Panc1 (cell line): ENCODE data around the gene NLRP10. TPM values are rescaled to one million over a fixed set of nuclear protein-coding genes. Genes with fewer than 3 reads are reported as not detected.

Source experiments
- ATAC-seq: fragments of 200-7000 bp; cut with Tn5 transposase; 2 replicates; pipeline ENCODE4 v1.9.1; 2020; ENCODE audit warnings: mild to moderate bottlenecking, moderate library complexity
- BruUV-seq: library from RNA; stranded (reverse); fragments of 400-500 nt; replicated peaks from 2 replicates; lab custom pipeline; 2021; lab: Mats Ljungman, UMichigan
- CTCF ChIA-PET: fragments of 300-600 bp; sonication (Branson Sonifier 250); formaldehyde crosslinking; loops from one replicate; lab custom pipeline; 2022; ENCODE audit warnings: antibody characterized with exemption; lab: Charles Lee
- POLR2A ChIA-PET: fragments of 300-600 bp; sonication (Branson Sonifier 250); formaldehyde crosslinking; loops from one replicate; lab custom pipeline; 2022; ENCODE audit warnings: antibody characterized with exemption; lab: Charles Lee
- DNase-seq: peaks from one replicate; pipeline ENCODE4 v3.0.0-alpha.2; 2010; ENCODE audit warnings: low read depth, low spot score
- H3K27ac ChIP-seq: 2 replicates; pipeline ENCODE4 v1.5.1; 2011; ENCODE audit warnings: mild to moderate bottlenecking, low read length, inconsistent platforms
- H3K27me3 ChIP-seq: fragments of 200-500 bp; sonication (Bioruptor generic); 2 replicates; pipeline ENCODE4 v1.6.0; 2014; ENCODE audit warnings: low read length, inconsistent platforms; ENCODE audit not compliant: control insufficient read depth, insufficient read depth
- H3K36me3 ChIP-seq: fragments of 200-500 bp; sonication (Bioruptor generic); 2 replicates; pipeline ENCODE4 v1.5.1; 2014; ENCODE audit warnings: inconsistent platforms, mild to moderate bottlenecking, low read length, moderate library complexity; ENCODE audit not compliant: control insufficient read depth, insufficient read depth
- H3K4me1 ChIP-seq: 2 replicates; pipeline ENCODE4 v1.5.1; 2011; ENCODE audit warnings: inconsistent platforms, mild to moderate bottlenecking, low read length, moderate library complexity; ENCODE audit not compliant: control insufficient read depth, insufficient read depth
- H3K4me3 ChIP-seq, 2 experiments: 2 replicates each; pipeline ENCODE4 v1.5.1; 2011 to 2012; ENCODE audit warnings: low read depth in 2 of 2, low read length in 2 of 2, mild to moderate bottlenecking in 2 of 2, inconsistent platforms in 1 of 2, moderate library complexity in 1 of 2
- H3K9me3 ChIP-seq: fragments of 200-500 bp; sonication (Bioruptor generic); 2 replicates; pipeline ENCODE4 v1.5.1; 2014; ENCODE audit warnings: low read depth, mild to moderate bottlenecking, inconsistent platforms, low read length, moderate library complexity; ENCODE audit not compliant: control insufficient read depth, insufficient read depth
- POLR2AphosphoS5 ChIP-seq: IDR thresholded peaks from 2 replicates; pipeline ENCODE4 v1.6.1; 2012; ENCODE audit warnings: mild to moderate bottlenecking, low read depth, low read length, moderate library complexity
- SIN3A ChIP-seq: IDR thresholded peaks from 2 replicates; pipeline ENCODE4 v1.6.1; 2012; ENCODE audit warnings: low read depth, mild to moderate bottlenecking, low read length, moderate library complexity, borderline replicate concordance; ENCODE audit not compliant: insufficient read depth
- TCF7L2 ChIP-seq: IDR thresholded peaks from 2 replicates; pipeline ENCODE4 v1.6.1; 2011; ENCODE audit warnings: mild to moderate bottlenecking, low read depth, low read length, inconsistent platforms
- in situ Hi-C: cut with HindIII; loops from 2 replicates; pipeline ENCODE4 v1.10.0; 2016; ENCODE audit warnings: low sequenced_read_pairs, low pct_unique_long_range_greater_than_20kb
- intact Hi-C: fragments of 100-400 bp; cut with micrococcal nuclease; formaldehyde crosslinking; loops from one replicate; pipeline ENCODE4 v1.10.0; 2022; ENCODE audit not compliant: unreplicated experiment
- total RNA-seq: library from RNA; stranded (reverse); gene quantifications from one replicate; pipeline ENCODE4 v1.2.1, GENCODE V29; 2021; ENCODE audit not compliant: unreplicated experiment
- TF ChIP-seq, protein P1 (sequence below), 2 experiments: IDR thresholded peaks; 2 replicates each; pipeline ENCODE4 v1.6.1; 2011 to 2012; ENCODE audit warnings: low read depth in 2 of 2, control low read depth in 1 of 2, low read length in 1 of 2, mild to moderate bottlenecking in 1 of 2, moderate library complexity in 1 of 2; ENCODE audit not compliant: insufficient read depth in 1 of 2
- TF ChIP-seq, protein P2 (sequence below): fragments of 450-650 bp; IDR thresholded peaks from 2 replicates; pipeline ENCODE4 v1.5.1; 2017; ENCODE audit warnings: mild to moderate bottlenecking

NLRP10 gene
- total RNA-seq, 1 experiment from 2014 or later: not detected

- H3K9me3 ChIP-seq: no peaks in the 10 kb centered on the region
- peaks cover 4% of the 10 kb centered on the region; the same call in 1 of the 2 replicates for H3K27me3 ChIP-seq
- no peaks in the 10 kb centered on the region for H3K36me3 ChIP-seq
- no peak for ATAC-seq
- POLR2A ChIA-PET: no interaction called here
- intact Hi-C loops (loop anchor here (10.0 kb wide), 2 partner anchors 255 to 555 kb away; partner anchors contain the start of gene LMO1), in situ Hi-C loops (no loop called here)
- H3K4me3 ChIP-seq: no peak overlapping the region
- H3K27ac ChIP-seq: no peak overlapping the region
- CTCF ChIA-PET: interaction anchor here (2.4 kb wide), 1 partner anchor 89 kb away, joined by 13 read pairs; no protein-coding TSS in a partner anchor
- no peak for DNase-seq
- no peaks in the 10 kb centered on the region for H3K4me1 ChIP-seq
- TF ChIP-seq, protein P1, sequence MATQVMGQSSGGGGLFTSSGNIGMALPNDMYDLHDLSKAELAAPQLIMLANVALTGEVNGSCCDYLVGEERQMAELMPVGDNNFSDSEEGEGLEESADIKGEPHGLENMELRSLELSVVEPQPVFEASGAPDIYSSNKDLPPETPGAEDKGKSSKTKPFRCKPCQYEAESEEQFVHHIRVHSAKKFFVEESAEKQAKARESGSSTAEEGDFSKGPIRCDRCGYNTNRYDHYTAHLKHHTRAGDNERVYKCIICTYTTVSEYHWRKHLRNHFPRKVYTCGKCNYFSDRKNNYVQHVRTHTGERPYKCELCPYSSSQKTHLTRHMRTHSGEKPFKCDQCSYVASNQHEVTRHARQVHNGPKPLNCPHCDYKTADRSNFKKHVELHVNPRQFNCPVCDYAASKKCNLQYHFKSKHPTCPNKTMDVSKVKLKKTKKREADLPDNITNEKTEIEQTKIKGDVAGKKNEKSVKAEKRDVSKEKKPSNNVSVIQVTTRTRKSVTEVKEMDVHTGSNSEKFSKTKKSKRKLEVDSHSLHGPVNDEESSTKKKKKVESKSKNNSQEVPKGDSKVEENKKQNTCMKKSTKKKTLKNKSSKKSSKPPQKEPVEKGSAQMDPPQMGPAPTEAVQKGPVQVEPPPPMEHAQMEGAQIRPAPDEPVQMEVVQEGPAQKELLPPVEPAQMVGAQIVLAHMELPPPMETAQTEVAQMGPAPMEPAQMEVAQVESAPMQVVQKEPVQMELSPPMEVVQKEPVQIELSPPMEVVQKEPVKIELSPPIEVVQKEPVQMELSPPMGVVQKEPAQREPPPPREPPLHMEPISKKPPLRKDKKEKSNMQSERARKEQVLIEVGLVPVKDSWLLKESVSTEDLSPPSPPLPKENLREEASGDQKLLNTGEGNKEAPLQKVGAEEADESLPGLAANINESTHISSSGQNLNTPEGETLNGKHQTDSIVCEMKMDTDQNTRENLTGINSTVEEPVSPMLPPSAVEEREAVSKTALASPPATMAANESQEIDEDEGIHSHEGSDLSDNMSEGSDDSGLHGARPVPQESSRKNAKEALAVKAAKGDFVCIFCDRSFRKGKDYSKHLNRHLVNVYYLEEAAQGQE (IDR thresholded peaks at IDR 0.05; ENCODE audit: insufficient read depth in 1 of 2, low read depth in 2 of 2, low read length in 1 of 2): no peak
- TF ChIP-seq TCF7L2 (no peak), SIN3A (no peak), POLR2AphosphoS5 (no peak)
- TF ChIP-seq, protein P2, sequence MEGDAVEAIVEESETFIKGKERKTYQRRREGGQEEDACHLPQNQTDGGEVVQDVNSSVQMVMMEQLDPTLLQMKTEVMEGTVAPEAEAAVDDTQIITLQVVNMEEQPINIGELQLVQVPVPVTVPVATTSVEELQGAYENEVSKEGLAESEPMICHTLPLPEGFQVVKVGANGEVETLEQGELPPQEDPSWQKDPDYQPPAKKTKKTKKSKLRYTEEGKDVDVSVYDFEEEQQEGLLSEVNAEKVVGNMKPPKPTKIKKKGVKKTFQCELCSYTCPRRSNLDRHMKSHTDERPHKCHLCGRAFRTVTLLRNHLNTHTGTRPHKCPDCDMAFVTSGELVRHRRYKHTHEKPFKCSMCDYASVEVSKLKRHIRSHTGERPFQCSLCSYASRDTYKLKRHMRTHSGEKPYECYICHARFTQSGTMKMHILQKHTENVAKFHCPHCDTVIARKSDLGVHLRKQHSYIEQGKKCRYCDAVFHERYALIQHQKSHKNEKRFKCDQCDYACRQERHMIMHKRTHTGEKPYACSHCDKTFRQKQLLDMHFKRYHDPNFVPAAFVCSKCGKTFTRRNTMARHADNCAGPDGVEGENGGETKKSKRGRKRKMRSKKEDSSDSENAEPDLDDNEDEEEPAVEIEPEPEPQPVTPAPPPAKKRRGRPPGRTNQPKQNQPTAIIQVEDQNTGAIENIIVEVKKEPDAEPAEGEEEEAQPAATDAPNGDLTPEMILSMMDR: no peak
- no TSS peak for BruUV-seq
These were observed 44.6 kb upstream of the NLRP10 start for GRCh38 chr11:8009856-8010255.

- POLR2A ChIA-PET: no interaction called here
- intact Hi-C loops (loop anchor here (10.0 kb wide), 2 partner anchors 257 to 557 kb away; partner anchors contain the start of gene LMO1), in situ Hi-C loops (no loop called here)
- DNase-seq (no peak), ATAC-seq (no peak)
- H3K27ac ChIP-seq: no peak overlapping the region
- no peaks in the 10 kb centered on the region for H3K36me3 ChIP-seq
- CTCF ChIA-PET: interaction anchor here (0.9 to 2.4 kb wide), 3 partner anchors 10 to 91 kb away, joined by 4 to 13 read pairs (median 7); no protein-coding TSS in a partner anchor
- TF ChIP-seq SIN3A: no peak
- TF ChIP-seq, protein P1 (IDR thresholded peaks at IDR 0.05; ENCODE audit: insufficient read depth in 1 of 2, low read depth in 2 of 2, low read length in 1 of 2): peak; percentile 79 to 83
- no peak for TF ChIP-seq TCF7L2
- TF ChIP-seq POLR2AphosphoS5: no peak
- BruUV-seq: no TSS peak
- H3K4me3 ChIP-seq: no peak overlapping the region
- no peaks in the 10 kb centered on the region for H3K4me1 ChIP-seq
- H3K9me3 ChIP-seq: no peaks in the 10 kb centered on the region
- H3K27me3 ChIP-seq: peaks cover 4% of the 10 kb centered on the region; the same call in 1 of the 2 replicates
These were observed 43.0 kb upstream of the NLRP10 start for GRCh38 chr11:8008212-8008611.
